Measurements from ENCODE around the gene NFILZ.

NFILZ gene

DNA sequence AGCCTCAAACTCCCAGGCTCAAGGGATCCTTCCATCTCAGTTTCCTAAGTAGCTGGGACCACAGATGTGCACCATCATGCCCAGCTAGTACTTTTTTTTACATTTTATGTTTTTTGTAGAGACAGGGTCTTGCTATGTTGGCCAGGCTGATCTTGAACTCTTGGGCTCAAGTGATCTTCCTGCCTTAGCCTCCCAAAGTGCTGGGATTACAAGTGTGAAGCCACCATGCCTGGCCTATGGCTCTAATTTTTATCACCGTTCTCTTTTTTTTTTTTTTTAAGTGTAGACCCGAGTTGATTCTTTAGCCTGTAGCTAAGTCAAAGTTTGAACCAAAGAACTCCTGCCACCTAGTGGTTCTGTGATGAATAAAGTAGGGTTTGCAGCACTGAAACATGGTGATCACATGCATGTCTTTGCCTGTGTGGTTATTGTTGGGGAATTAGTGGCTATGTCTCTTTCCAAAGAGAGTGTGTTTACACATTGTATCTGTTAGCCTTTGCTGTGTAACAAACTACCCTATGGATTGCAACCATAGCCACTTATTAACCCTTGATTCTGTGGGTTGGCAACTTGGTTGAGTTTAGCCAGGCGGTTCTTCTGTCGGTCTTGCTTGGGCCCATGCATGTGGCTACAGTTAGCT is 11.6 kb downstream of the NFILZ start:
- TF ChIP-seq, protein P1, sequence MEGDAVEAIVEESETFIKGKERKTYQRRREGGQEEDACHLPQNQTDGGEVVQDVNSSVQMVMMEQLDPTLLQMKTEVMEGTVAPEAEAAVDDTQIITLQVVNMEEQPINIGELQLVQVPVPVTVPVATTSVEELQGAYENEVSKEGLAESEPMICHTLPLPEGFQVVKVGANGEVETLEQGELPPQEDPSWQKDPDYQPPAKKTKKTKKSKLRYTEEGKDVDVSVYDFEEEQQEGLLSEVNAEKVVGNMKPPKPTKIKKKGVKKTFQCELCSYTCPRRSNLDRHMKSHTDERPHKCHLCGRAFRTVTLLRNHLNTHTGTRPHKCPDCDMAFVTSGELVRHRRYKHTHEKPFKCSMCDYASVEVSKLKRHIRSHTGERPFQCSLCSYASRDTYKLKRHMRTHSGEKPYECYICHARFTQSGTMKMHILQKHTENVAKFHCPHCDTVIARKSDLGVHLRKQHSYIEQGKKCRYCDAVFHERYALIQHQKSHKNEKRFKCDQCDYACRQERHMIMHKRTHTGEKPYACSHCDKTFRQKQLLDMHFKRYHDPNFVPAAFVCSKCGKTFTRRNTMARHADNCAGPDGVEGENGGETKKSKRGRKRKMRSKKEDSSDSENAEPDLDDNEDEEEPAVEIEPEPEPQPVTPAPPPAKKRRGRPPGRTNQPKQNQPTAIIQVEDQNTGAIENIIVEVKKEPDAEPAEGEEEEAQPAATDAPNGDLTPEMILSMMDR (IDR thresholded peaks at IDR 0.05) = peak; percentile 40; the same call in 1 of the 2 replicates

- TF ChIP-seq, protein P1 (IDR thresholded peaks at IDR 0.05) = no peak
Measured at GRCh38 chr19:8642561-8642960, 12.1 kb downstream of the NFILZ start.

DNA sequence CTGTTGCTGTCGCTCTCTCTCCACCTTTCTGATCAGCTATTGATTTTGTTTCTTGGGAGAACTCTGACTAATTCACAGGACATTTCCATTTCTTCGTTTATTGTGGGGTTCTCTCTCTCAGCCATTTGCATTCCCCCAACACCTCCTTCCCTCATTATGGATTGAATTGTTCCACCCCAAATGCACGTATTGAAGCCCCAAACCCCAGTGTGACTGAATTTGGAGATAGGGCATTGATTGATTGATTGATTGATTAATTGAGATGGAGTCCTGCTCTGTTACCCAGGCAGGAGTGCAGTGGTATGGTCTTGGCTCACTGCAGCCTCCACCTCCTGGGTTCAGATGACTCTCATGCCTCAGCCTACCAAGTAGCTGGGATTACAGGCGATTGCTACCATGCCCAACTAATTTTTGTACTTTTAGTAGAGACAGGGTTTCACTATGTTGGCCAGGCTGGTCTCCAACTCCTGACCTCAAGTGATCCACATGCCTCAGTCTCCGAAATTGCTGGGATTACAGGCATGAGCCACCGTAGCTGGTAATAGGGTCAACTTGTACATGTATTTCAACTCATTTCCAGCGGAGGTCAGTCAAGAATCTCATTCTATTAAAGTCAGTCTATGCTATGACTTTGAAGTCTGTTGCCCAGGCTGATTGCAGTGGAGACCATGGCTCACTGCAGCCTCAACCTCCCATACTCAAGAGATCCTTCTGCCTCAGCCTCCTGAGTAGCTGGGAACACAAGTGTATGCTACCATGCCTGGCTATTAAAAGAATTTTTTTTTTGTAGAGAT is 13.6 kb downstream of the NFILZ start:
- TF ChIP-seq, protein P1 (IDR thresholded peaks at IDR 0.05) = no peak

DNA sequence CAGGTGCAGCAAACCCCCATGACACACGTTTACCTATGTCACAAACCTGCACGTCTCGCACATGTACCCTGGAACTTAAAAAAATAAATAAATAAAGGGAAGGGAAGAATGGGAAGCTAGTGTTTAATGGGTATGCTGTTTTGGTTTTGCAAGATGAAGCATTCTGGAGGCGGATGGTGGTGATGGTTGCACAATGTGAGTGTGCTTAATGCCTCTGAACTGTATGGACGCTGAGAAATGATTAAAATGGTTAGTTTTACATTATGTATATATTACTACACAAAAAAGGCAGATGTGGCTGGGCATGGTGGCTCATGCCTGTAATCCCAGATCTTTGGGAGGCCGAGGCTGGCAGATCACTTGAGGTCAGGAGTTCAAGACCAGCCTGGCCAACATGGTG is 17.8 kb downstream of the NFILZ start:
- TF ChIP-seq, protein P1 (IDR thresholded peaks at IDR 0.05) = no peak

GRCh38 chr19:8654591-8655339 is 24.3 kb downstream of the NFILZ start:
- TF ChIP-seq, protein P1 (IDR thresholded peaks at IDR 0.05) = peak; percentile 88

DNA sequence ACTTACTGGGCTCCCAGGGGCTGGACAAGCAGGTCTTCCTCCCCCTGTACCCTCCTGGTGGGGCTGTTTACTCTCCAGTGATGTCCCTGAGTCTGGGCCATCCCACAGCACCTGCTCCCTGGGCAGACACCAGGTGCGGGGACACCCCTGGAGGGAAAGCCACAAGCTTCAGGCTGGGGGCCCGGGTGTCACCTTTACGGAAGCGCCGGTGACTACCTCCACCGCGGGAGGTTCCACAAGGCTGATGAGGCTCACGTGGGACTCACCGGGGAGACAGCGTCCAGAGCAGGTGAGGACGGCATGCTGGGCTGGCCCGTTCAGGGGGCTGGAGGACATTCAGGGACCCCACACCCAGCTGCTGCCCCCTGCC is 24.9 kb downstream of the NFILZ start:
- TF ChIP-seq, protein P1 (IDR thresholded peaks at IDR 0.05) = no peak

DNA sequence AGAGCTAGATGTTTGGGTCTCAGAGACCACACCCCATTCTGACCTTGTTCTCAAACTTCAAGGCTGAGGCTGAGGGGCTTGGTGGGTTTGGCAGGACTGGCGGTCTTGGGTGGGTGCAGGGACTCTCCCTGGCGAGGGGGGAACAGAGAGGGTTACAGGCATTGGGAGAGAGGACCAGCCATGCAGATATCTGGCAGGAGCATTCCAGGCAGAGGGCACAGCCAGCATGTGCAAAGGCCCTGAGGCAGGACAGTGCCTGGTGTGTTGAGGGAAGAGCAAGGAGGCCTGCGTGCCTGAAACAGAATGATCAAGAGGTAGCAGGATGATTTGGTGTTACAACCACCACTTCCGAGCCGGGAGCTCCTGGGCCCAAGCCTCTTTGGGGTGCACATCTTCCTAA is 27.4 kb downstream of the NFILZ start:
- TF ChIP-seq, protein P1 (IDR thresholded peaks at IDR 0.05) = no peak

Data from LNCAP (cell line).